GM23338 (cell line): Measurements from ENCODE around the gene TERT.

ENCODE experiments used
- EZH2 ChIP-seq: fragments of 200-600 bp; sonication (generic); IDR thresholded peaks from one replicate; pipeline ENCODE4 v1.8.0; 2017; ENCODE audit warnings: antibody characterized with exemption, mild to moderate bottlenecking, low read depth; ENCODE audit not compliant: unreplicated experiment
- STAT1 ChIP-seq: IDR thresholded peaks from one replicate; pipeline ENCODE4 v1.6.1; 2016; ENCODE audit warnings: antibody characterized with exemption; ENCODE audit not compliant: unreplicated experiment
- TF ChIP-seq, protein P1 (sequence below), 2 experiments: fragments of 200-600 bp in 1 of 2; sonication (generic) in 1 of 2; conservative IDR thresholded peaks; 2 replicates each; pipeline versions ENCODE4 v1.5.1 to v1.6.1; 2016 to 2017; ENCODE audit warnings: antibody characterized with exemption in 2 of 2, low read depth in 2 of 2, mild to moderate bottlenecking in 2 of 2, moderate library complexity in 1 of 2

DNA sequence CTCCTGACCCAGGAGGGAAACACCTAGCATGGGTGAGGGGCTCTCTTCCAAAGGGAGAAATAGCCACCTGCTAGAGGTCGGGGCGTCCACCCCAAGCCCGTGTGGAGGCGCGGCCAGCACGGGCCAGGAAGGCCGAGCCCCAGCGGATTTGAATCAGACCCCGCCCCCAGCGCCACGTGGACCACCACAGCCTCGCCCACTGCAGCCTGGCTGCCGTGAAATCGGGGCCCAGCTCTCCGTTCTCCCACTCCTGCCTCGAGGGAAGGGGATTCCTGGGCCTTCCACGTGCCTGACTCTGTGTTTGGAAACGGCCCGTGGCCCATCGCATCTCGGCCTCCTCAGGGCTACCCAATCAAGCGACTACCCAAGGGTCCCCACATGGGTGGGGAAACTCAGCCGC lies 38.1 kb downstream of the TERT start:
- TF ChIP-seq, protein P1, sequence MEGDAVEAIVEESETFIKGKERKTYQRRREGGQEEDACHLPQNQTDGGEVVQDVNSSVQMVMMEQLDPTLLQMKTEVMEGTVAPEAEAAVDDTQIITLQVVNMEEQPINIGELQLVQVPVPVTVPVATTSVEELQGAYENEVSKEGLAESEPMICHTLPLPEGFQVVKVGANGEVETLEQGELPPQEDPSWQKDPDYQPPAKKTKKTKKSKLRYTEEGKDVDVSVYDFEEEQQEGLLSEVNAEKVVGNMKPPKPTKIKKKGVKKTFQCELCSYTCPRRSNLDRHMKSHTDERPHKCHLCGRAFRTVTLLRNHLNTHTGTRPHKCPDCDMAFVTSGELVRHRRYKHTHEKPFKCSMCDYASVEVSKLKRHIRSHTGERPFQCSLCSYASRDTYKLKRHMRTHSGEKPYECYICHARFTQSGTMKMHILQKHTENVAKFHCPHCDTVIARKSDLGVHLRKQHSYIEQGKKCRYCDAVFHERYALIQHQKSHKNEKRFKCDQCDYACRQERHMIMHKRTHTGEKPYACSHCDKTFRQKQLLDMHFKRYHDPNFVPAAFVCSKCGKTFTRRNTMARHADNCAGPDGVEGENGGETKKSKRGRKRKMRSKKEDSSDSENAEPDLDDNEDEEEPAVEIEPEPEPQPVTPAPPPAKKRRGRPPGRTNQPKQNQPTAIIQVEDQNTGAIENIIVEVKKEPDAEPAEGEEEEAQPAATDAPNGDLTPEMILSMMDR (conservative IDR thresholded peaks at IDR 0.05; ENCODE audit: low read depth in 2 of 2): no peak
- TF ChIP-seq EZH2 (no peak), STAT1 (no peak)
